Measurements from ENCODE around the gene NUDT13. TPM values are rescaled to one million over a fixed set of nuclear protein-coding genes. Genes with fewer than 3 reads are reported as not detected.

Gene NUDT13
- 3.4 and 4.6 TPM in 2 replicates for total RNA-seq
- long read RNA-seq, partial matches to known transcripts = 2 of 6 reads
- long read RNA-seq, other reads (novel, unspliced or antisense) = 3 of 6 reads

- Mint-ChIP-seq H3K27me3 (ENCODE audit: low read depth) (no peaks in the 10 kb centered on the region), H3K4me3 (peak within 1 kb of the TSS; percentile 95), H3K27ac (ENCODE audit: unreplicated experiment) (peak within 1 kb of the TSS; percentile 99), H3K36me3 (ENCODE audit: low read depth) (peaks cover 22% of the 10 kb centered on the region), H3K4me1 (peaks cover 10% of the 10 kb centered on the region), H3K9me3 (peaks cover 3% of the 10 kb centered on the region)
- TF ChIP-seq CTCF (conservative IDR thresholded peaks at IDR 0.05) = no peak
- DNase-seq (ENCODE audit: low read depth, low spot score) = peak; percentile 41
These were observed at the start of gene NUDT13 for GRCh38 chr10:73110345-73110849. NUDT13 (plus strand) TSS chr10:73110455; CDS start chr10:73114366, 3,911 bp downstream.

GRCh38 chr10:73060738-73061635 is 49.3 kb upstream of the NUDT13 start:
- TF ChIP-seq CTCF (conservative IDR thresholded peaks at IDR 0.05) = peak; percentile 64
- Mint-ChIP-seq H3K4me1 (no peaks in the 10 kb centered on the region), H3K9me3 (no peaks in the 10 kb centered on the region), H3K27ac (ENCODE audit: unreplicated experiment) (no peak overlapping the region), H3K27me3 (ENCODE audit: low read depth) (no peaks in the 10 kb centered on the region), H3K36me3 (ENCODE audit: low read depth) (peaks cover 5% of the 10 kb centered on the region), H3K4me3 (no peak overlapping the region)
- DNase-seq (ENCODE audit: low read depth, low spot score) = no peak

- H3K4me1 Mint-ChIP-seq = no peaks in the 10 kb centered on the region
- no peak overlapping the region for H3K4me3 Mint-ChIP-seq
- H3K27ac Mint-ChIP-seq (ENCODE audit: unreplicated experiment) = no peak overlapping the region
- DNase-seq (ENCODE audit: low read depth, low spot score) = no peak
- TF ChIP-seq CTCF (conservative IDR thresholded peaks at IDR 0.05) = no peak
- H3K36me3 Mint-ChIP-seq (ENCODE audit: low read depth) = peaks cover 5% of the 10 kb centered on the region
- no peaks in the 10 kb centered on the region for H3K9me3 Mint-ChIP-seq
- H3K27me3 Mint-ChIP-seq (ENCODE audit: low read depth) = no peaks in the 10 kb centered on the region
These were observed 48.5 kb upstream of the NUDT13 start for GRCh38 chr10:73061743-73062142.

GRCh38 chr10:73065441-73065840 is 44.8 kb upstream of the NUDT13 start:
- H3K27ac Mint-ChIP-seq (ENCODE audit: unreplicated experiment) = no peak overlapping the region
- H3K9me3 Mint-ChIP-seq = no peaks in the 10 kb centered on the region
- no peak for DNase-seq (ENCODE audit: low read depth, low spot score)
- no peak for TF ChIP-seq CTCF (conservative IDR thresholded peaks at IDR 0.05)
- no peaks in the 10 kb centered on the region for H3K27me3 Mint-ChIP-seq (ENCODE audit: low read depth)
- H3K4me3 Mint-ChIP-seq = no peak overlapping the region
- H3K36me3 Mint-ChIP-seq (ENCODE audit: low read depth) = peaks cover 7% of the 10 kb centered on the region
- H3K4me1 Mint-ChIP-seq = no peaks in the 10 kb centered on the region

GRCh38 chr10:73073627-73074026 is 36.6 kb upstream of the NUDT13 start:
- Mint-ChIP-seq H3K4me3 (no peak overlapping the region), H3K36me3 (ENCODE audit: low read depth) (peaks cover 7% of the 10 kb centered on the region), H3K27ac (ENCODE audit: unreplicated experiment) (no peak overlapping the region), H3K9me3 (no peaks in the 10 kb centered on the region), H3K27me3 (ENCODE audit: low read depth) (no peaks in the 10 kb centered on the region), H3K4me1 (no peaks in the 10 kb centered on the region)
- no peak for DNase-seq (ENCODE audit: low read depth, low spot score)
- no peak for TF ChIP-seq CTCF (conservative IDR thresholded peaks at IDR 0.05)

Data from neural crest cell (in vitro differentiated cells).